CD4-positive, alpha-beta T cell treated with Interleukin-4 for 1 hour (primary cell): ENCODE data around the gene IGF2.
"Not testable (repeated sequence)": the region's sequence is repeated elsewhere in the genome, so short reads cannot be mapped to it uniquely, and the experiment has no call there.

ENCODE experiments used
- DNase-seq, 2 donors: peaks; one replicate each; pipeline ENCODE4 v3.0.0-alpha.2; 2020 to 2022

IGF2 gene, protein sequence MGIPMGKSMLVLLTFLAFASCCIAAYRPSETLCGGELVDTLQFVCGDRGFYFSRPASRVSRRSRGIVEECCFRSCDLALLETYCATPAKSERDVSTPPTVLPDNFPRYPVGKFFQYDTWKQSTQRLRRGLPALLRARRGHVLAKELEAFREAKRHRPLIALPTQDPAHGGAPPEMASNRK

DNA sequence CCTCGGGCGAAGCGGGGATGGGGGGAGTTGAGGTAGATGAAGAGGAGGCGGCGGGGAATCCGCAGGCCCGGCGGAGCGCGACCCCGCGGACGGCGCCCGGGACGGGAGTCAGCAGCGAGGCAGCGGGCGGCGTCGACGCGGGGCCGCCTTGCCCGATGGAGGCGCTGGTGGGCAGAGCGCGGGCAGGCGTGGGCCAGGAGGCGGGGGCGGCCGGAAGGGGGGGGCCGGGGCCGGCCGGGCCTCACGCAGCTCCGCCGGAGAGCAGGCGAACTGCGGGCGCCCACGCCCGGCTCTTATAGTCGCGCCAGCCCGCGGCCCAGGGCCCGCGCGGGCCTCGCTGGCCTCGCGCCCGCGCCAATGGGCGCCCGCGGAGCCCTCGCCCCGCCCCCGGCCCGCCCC lies at the start of gene IGF2:
Gene IGF2, minus strand, starts transcription at position 267 of the 399 bp plus-strand sequence. CDS start 3,866 bp downstream, outside the sequence.
- no peak for DNase-seq

DNA sequence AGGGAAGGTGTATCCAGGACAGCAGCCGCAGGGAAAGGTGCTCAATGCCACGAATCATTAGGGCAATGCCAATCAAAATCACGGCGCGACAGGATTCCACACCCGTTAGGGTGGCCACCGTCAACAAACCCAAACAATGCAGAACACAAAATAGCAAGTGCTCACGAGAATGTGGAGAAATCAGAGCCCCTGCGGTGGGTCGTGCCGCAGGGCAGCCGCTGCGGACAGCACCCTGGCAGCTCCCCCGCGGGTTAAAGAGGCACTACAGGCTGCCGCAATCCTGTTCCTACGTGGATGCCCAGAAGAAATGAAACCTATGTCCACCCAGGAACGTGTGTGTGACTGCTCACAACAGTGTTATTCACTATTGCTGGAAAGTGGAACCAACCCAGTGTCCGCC lies 49.6 kb upstream of the IGF2 start:
- DNase-seq: no peak

DNA sequence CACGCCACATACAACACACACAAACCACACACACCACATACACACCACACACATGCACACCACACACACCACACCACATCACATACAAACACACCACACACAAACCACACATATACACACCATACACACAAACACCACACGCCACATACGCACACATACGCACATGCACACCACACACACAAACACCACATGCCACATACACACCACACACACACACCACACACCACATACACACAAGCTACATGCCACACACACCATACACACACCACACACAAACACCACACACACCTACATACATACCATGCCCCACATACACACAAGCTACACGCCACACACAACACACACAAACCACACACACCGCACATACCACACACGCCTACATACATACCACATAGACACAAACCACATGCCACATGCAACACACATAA lies 48.1 kb upstream of the IGF2 start:
- no peak for DNase-seq

DNA sequence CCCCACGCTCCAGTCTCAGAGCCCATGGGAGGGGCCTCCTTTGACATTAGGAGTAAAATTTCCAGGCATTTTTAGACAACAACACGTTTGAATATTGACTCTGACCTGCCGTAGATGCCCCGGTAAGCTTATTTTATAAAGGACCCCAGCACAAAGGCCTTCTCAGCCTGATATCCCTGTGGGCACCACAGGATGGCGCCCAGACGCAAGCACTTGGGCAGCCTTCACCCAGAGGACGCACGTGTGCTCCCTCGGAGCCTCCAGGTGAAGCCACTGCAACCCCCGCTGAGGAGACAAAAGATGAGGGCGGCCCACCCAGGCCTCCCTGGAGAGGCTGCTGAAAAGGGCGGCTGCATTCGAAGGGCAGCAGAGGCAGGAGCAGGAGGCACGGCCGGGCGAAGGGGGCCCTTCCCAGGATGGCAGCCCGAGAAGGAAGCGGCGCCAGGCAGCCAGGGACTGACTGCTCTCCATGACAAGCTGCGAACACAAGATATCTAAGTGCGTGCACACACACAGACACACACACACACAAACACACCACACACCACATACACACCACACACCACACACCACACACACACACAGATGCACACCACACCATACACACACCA lies 47.6 kb upstream of the IGF2 start:
- peak; percentile 42 to 54 for DNase-seq

DNA sequence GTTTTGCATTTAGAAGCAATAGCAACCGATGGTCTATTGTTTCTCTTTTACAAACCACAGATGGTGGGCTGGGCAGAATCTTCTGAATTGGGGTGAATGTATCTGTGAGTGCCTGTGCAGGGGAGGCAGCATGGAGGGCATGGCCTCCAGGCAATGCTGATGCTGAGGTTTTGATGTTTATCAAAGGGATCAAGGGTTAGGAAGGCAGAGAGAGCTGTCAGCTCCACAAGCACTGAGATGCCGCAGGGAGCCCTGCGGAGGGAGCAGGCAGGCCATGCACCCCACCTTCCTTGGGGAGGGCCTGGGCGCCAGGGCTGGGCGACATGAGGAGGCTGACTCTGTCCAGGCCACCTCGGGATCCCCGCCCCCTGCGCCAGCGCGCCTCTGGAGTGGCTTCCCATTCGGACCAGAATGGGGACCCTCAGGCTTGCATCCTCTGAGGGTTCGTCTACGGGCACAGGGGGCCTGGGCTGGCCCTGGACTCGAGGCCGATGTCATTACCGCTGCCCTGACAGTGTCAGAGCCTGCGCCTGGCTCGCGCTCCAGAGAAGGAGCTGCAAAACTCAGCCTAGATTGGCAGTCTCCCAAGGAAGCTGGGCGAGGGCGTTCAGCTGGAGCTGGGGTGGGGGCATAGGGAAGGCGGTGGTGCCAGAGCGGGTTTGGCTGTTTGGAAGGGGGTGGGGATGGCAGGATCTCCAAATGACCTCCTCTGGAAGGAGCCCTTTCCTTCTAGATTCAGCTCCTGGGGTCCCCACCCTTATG lies 46.3 kb upstream of the IGF2 start:
- DNase-seq: no peak

DNA sequence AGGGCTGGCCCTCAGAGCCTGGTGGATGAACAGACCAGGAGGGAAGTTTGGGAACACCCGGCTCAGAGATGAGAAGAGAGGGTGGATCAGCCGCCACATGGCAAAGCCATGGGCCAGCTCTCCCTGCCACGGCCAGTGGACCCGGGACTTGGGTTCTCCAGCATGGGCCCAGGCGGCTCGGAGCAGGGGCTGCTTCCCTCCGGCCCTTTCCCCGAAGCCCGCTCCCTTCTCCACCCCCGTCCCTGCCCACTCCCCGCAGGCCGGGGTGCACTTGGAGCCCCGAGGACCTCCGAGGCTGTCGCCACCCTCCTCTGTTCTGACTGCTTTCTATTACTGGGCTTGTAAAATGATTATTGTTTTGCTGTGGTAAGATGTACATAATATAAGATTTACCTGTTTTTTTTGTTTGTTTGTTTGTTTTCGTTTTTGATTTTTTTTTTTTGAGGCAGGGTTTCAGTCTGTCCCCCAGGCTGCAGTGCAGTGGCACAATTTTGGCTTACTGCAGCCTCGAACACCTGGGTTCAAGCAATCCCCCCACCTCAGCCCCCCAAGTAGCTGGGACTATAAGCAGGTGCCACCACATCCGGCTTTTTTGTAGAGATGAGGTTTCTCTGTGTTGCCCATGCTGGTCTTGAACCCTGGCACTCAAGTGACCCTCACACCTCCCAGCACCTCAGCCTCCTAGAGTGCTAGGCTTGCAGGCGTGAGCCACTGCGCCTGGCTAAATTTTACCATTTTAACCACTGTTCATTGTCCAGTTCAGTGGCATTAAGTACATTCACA lies 43.7 kb upstream of the IGF2 start:
- no peak for DNase-seq

DNA sequence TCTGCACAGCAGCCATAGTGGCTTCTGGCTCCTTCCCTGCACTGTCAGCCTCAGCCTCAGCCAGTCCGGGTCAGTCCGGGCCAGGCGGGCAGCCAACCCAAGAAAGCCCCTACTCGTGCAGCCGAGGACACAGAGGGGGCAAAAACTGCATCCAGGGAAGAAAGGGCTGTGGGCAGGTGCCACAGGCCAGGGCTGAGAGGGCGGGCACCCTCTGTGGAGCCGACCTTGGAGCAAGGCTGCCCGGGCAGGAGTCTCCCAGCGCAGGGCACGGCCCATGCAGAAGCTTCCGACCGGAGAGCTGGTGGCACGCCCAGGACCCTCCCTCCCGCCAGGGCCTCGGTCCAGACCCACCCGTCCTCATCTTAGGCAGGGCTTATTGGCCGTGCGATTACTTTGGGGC lies 42.9 kb upstream of the IGF2 start:
- no peak for DNase-seq

DNA sequence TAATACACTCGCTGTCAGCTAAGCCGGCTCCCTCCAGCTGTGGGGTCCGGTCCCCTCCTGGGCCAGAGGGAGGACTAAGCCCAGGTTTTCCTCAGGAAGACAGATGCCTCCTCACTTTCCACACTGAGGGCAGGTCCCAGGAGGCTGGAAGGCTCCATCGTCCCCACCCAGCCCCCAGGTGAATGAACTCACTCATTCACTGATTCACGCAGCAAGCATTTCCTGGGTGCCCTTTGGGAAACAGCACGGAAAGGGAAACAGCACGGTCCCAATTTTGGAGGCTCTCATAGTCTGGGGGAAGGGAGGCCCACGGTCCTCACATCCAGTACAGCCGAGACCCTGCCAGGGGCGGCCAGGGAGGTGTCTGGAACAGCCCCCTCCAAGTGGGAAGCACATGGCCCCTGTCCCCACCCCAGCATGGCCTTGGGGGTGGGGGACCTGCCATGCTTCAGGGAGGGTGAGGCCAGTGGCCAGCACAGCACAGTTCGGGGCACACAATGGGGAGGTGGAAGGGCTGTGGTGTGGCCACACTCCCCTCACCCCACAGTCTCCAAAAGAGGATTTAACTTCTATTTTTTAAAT lies 41.7 kb upstream of the IGF2 start:
- no peak for DNase-seq

DNA sequence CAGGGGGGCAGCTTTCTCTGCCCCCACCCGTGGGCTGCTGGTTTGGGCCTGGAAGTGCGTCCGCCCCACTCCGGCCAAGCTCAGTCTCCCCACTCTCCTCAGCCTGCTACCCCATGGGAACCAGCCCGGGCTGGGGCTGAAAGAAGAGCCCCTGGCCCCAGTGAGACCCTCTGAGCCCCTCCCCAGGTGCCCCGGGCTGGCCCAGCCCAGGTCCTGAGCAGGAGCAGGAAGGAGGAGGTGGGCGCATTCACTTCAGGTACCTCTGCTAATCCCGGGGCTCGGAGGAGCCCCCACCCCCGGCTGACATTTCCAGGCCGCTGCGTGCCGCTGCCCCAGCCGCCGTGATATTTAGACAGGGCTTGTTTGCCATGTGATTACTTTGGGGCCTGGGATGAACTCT lies 41.2 kb upstream of the IGF2 start:
- DNase-seq: no peak

DNA sequence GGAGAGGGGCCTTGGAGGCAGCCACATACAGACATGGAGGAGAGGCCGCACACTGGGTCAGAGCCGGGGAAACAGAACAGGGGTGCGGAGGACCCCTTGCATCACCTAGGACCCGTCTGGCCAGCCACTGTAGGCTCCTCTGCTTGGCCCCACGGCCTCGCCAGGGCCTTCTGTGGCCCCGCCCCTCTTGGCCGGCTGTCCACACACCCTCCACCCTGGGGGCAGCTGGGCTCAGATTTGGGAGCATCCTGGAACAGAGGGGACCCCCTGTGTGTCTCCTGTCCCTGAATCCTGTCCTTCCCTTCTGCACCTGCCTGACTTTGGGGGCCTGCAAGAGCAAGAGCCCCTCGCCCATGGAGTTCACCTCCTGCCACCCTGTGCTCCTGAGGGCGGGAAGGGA lies 40.3 kb upstream of the IGF2 start:
- DNase-seq: no peak

DNA sequence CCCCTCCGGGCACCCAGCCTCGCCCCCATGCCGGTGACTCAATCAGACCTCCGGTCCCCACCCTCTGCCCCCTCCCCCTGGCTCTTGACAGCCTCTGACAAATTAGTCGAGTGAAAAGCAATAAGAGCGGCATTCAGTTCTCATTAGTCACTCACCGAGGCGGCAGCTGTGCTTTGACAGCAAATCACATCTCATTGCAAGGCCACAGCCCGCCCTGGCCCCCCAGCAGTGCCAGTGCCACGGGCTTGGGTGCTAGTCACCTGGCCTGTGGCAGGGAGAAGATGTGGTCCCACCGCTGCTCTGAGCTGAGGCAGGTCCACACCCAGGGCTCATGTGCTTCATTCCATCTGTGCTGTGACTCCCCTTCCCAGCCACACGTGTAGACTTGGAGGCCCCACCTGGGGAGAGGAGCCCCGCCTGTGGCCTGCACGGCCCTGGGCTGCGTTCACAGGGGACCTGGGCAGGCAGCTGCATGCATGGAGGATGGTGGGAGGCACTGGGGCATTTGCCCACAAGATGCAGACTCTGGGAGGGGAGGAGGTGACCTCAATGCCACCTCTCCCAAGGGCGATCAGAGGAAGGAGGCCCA lies 39.8 kb upstream of the IGF2 start:
- no peak for DNase-seq

DNA sequence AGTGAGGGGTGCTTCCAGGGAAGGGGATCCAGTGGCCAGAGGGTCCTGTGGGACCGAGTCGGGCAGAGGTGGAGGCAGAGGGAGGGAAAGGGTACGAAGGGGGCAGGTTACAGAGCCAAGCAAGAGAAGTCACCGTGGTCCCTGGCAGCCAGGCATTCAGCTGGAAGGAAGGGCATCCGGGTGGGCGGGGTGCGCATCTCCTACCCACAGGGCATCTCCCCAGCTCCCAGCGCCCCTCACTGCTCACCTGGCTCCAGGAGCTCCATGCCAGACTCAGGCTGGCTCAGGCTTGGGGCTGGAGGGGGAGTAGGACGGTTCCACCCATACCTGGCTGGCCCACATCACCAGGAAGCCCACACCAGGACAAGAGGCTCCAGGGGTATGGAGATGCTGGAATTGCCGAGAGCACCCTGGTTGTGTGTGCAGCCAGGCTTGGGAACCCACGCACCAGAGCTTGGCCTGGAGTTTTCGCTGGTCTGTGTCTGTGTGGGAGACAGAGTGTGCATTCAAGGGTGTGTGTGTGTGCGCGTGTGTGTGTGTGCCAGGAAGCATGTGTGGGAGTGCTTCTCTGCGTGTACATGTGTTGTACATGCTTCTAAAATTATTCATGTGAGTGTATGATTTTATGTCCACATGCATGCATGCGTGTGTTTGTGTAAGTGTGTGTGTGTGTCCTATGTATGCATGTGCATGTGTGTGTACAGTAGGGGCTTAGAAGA lies 39.0 kb upstream of the IGF2 start:
- DNase-seq: not testable (repeated sequence)

DNA sequence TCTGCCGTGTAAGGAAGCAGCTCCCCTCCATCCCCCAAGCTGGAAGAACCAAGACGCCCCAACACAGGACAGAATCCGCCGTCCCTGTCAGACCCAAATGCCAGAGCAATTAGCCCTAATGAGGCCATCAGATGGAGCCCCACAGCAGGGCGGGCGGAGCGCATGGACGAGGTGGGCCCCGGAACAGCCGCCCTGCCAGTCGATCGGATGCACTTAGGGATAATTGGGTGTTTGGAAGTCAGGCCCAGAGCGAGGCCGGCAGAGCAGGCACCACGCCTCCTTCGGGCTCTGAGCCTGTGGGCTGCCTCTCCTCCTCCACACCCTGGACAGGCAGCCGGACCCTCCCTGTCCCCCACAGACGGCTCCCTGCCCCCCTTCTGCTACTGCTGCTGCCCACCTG lies 37.9 kb upstream of the IGF2 start:
- DNase-seq: no peak

DNA sequence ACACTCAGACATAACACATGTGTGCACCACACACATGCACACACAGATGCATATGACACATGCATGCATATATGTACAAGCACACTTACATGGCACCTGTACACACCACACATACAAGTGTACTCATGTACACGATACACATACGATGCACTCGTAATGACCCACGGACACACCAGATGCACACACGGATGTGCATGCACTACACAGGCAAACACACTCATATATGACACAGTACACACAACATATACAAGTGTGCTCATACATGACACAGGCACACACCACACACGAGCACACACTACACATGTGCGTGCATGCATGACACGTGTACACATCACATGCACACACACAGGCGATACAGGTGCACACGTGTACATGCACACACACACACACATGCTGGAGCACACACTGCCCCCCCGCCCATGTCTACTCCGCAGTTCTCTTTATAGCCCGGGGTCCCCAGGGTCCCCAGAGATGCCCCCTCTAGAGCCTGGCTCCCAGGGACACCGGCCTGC lies 37.3 kb upstream of the IGF2 start:
- DNase-seq: no peak

DNA sequence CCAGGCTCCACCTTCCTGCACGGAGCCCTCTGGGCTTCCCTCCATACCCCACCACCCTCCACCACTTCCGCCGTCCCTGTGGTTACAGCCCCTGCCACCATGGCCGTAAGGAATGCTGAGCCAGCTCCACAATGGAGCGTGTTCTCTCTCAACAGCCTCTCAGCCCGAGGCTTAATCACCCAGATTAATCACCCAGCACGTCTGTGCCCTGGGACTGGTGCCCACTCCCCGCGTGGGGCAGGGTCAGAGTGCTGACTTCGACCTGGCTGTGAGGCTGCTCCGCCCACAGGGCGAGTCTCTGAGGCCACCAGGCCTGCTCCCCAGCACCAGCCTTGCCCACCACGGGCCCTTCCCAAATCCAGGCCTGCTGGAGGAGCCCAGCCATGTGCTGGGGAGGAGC lies 36.5 kb upstream of the IGF2 start:
- no peak for DNase-seq

DNA sequence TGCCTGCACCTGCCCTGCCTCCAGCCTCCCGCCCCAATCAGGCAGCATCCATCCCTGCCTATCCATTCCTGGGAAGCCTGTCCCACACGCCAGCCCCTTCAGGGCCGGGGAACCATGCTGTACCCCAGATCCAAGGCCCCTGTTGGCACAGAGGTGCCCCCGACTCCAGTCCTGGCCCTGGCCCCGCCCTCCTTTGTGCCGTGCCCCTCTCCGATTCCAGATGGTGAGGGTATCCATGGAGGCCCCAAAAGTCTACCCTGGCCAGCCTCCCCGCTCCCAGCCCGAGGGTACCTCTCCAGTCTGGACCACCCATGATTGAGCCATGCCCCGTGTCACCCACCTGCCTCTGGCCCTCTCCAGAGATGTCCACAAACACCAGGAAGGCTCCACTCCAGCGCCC lies 35.2 kb upstream of the IGF2 start:
- DNase-seq: no peak

DNA sequence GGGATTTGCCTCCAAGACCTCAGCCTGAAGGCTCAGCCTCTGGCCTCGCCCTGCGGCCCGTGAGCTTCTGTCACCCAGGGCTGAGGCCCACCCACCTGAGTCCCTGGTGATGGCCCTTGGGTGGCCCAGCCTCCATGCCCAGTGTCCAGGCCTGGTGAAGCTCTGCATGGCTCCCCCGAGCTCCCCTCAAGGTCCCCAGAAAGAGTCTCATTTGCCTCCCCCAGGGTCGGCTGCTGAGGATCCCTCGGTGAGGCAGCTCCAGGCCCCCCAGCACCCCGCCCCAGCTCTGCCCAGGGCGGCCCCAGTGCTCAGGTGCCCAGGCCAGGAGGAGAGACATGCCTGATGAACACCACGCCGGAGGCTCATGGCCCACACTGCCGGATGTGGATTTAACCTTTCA lies 34.6 kb upstream of the IGF2 start:
- no peak for DNase-seq

DNA sequence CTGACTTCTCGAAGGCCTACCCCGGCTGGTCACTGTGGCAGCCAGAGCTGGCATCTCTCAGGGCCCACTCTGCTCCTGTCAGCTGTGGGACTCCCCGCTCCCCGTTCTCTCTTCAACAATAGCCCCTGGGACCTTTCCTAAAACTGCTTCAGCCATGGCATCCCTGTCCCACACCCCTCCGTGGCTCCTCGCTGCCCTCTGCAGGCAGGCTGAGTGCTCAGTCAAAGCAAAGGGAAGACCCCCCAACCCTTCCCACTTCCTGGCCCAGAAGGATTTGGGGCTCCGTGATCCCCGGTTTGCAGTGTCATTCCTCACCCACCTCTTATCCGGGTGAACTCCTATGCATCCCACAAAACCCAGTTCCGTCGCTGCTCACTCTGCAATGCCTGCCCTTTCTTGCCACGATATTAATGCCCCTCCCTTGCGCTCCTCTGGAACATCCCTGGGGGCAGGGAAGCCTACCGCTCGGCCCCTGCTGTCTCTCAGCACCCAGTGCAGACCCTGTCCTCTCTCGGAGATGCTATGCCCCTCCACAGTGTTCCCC lies 34.0 kb upstream of the IGF2 start:
- DNase-seq: no peak

DNA sequence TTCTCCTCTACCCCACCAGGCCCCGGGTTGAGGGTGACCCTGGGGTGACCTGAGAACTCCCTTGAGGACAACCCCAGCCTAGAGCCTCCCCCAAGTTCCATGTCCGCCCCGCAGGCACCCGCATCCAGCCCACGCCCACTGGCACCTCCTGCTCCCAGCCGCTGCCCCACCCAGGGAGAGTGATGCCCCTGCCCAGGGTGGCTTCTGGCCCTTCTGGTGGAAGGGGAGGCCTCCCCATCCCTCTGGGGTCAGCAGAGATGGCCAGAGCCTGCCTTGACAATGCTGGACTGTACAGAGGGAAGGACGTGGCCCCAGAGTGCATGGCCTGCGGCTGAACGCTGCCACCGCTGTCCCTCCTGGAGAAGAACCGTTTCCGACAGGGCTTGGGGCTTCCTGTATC lies 33.5 kb upstream of the IGF2 start:
- DNase-seq: no peak

DNA sequence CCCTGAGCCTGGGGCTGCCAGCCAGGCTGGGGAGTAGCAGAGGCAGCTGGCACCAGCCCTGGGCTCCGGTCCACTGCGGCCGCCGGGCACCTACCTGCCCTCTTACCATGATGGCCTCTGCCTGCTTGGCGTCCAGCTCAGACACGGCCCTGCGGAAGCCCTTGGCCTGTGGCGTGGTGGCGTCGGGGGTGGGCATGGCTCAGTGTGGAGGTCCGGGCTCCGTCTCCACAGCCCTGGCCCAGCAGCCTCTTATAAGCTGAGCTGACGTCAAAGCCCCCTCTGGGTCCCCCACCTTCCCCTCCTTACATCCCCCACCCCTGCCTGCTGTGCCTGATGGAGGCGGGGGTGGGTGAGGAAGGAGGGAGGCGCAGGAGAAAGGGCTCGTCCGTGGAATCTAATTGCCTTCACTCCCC lies 32.4 kb upstream of the IGF2 start, which contains the start of gene TH:
Gene TH, minus strand, starts transcription at position 225 of the 413 bp plus-strand sequence. Its CDS starts 29 bp downstream, at position 196.
- no peak for DNase-seq
